Measurements from ENCODE around the gene LARP6. TPM values are rescaled to one million over a fixed set of nuclear protein-coding genes. Genes with fewer than 3 reads are reported as not detected.

Gene LARP6
- total and polyA plus RNA-seq, 2 donors from 2014 or later, result 21.0 to 62.8 TPM

DNA sequence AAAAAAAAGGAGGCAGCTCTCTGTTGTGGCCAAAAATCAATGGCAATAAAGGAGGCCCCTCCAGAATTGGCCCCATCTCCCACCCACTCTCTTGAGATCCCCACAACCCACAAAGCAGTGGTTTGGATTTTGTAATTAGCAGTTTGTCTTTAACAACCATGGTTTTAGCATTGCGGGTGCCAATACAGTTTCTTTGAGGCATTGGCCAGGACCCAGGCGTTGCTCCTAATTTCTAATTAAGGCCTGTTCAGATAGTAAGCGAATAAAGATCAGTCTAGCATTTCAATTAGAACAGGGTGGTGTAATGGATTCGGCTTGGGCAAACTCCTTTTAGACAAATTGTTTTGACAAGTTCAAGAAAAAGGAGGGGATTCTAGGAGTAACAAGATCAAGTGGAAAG, 67.0 kb downstream of the LARP6 start:
- H3K4me3 ChIP-seq (ENCODE audit: low read length in 3 of 3), result no peak overlapping the region
- intact Hi-C loops (cut with DNase I), result no loop called here
- FAIRE-seq, result no peak
- H3K27me3 ChIP-seq (ENCODE audit: control insufficient read depth, insufficient read depth, low read length), result no peaks in the 10 kb centered on the region
- DNase-seq, result no peak
- no peaks in the 10 kb centered on the region for H3K36me3 ChIP-seq (ENCODE audit: control insufficient read depth in 2 of 3, insufficient read depth in 3 of 3, low read length in 3 of 3)
- no peak overlapping the region for H3K27ac ChIP-seq (ENCODE audit: low read depth in 2 of 2, low read length in 2 of 2)
- no peaks in the 10 kb centered on the region for H3K4me1 ChIP-seq (ENCODE audit: control insufficient read depth in 2 of 3, insufficient read depth in 2 of 3, low read depth in 1 of 3, low read length in 3 of 3)
- TF ChIP-seq, protein P1, sequence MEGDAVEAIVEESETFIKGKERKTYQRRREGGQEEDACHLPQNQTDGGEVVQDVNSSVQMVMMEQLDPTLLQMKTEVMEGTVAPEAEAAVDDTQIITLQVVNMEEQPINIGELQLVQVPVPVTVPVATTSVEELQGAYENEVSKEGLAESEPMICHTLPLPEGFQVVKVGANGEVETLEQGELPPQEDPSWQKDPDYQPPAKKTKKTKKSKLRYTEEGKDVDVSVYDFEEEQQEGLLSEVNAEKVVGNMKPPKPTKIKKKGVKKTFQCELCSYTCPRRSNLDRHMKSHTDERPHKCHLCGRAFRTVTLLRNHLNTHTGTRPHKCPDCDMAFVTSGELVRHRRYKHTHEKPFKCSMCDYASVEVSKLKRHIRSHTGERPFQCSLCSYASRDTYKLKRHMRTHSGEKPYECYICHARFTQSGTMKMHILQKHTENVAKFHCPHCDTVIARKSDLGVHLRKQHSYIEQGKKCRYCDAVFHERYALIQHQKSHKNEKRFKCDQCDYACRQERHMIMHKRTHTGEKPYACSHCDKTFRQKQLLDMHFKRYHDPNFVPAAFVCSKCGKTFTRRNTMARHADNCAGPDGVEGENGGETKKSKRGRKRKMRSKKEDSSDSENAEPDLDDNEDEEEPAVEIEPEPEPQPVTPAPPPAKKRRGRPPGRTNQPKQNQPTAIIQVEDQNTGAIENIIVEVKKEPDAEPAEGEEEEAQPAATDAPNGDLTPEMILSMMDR (IDR thresholded peaks at IDR 0.05; ENCODE audit: borderline replicate concordance, extremely low read depth, insufficient read depth), result no peak
- H3K9ac ChIP-seq (ENCODE audit: low read length in 3 of 3), result no peak overlapping the region
- no peaks in the 10 kb centered on the region for H3K9me3 ChIP-seq (ENCODE audit: control insufficient read depth in 2 of 3, insufficient read depth in 1 of 3, low read length in 3 of 3)

DNA sequence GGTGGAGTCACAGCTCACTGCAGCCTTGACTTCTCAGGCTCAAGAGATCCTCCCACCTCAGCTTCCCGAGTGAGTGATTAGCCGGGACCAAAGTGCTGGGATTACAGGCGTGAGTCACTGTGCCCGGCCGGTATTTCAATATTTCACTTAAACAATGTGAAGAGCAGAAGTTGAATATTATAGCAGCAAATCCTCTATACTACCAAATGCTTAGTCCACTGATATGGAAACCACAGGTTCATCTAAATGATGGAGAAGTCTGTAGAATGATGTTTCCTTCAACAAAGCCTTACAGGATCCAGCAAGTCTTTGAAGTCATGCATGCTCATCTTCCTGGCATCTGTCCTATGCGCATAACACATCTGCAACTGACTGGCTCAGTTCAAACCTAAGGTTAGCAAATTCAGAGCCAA, 70.3 kb downstream of the LARP6 start:
- peak in 3 of 5 donors; percentile 42 to 66 (median 60) for DNase-seq
- Histone ChIP-seq H3K27ac (ENCODE audit: low read depth in 2 of 2, low read length in 2 of 2) (no peak overlapping the region), H3K36me3 (ENCODE audit: control insufficient read depth in 2 of 3, insufficient read depth in 3 of 3, low read length in 3 of 3) (no peaks in the 10 kb centered on the region), H3K4me3 (ENCODE audit: low read length in 3 of 3) (no peak overlapping the region), H3K9me3 (ENCODE audit: control insufficient read depth in 2 of 3, insufficient read depth in 1 of 3, low read length in 3 of 3) (no peaks in the 10 kb centered on the region), H3K4me1 (ENCODE audit: control insufficient read depth in 2 of 3, insufficient read depth in 2 of 3, low read depth in 1 of 3, low read length in 3 of 3) (no peaks in the 10 kb centered on the region), H3K9ac (ENCODE audit: low read length in 3 of 3) (no peak overlapping the region), H3K27me3 (ENCODE audit: control insufficient read depth, insufficient read depth, low read length) (no peaks in the 10 kb centered on the region)
- no peak for FAIRE-seq
- TF ChIP-seq, protein P1 (IDR thresholded peaks at IDR 0.05; ENCODE audit: borderline replicate concordance, extremely low read depth, insufficient read depth), result no peak
- intact Hi-C loops (cut with DNase I), result no loop called here

DNA sequence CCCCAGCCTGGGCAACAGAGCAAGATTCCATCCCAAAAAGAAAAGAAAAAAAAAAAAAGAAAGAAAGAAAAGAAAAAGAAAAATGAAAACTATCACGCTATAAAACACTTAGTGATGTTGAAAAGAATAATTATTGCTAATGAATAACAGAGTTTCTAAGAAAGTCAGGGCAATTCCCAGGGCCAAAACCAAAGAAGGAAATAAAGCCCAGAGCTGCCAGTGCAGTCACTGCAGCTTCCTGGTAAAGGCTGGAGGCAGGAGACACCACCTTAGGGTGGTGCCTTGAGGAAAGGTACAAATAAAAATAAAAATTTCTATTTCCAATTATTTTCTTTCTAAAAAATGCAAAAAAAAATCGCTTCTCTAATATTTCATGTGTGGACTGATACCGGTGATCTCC, 70.9 kb downstream of the LARP6 start:
- Histone ChIP-seq H3K36me3 (ENCODE audit: control insufficient read depth in 2 of 3, insufficient read depth in 3 of 3, low read length in 3 of 3) (no peaks in the 10 kb centered on the region), H3K9ac (ENCODE audit: low read length in 3 of 3) (no peak overlapping the region), H3K27ac (ENCODE audit: low read depth in 2 of 2, low read length in 2 of 2) (no peak overlapping the region), H3K9me3 (ENCODE audit: control insufficient read depth in 2 of 3, insufficient read depth in 1 of 3, low read length in 3 of 3) (no peaks in the 10 kb centered on the region), H3K4me3 (ENCODE audit: low read length in 3 of 3) (no peak overlapping the region), H3K27me3 (ENCODE audit: control insufficient read depth, insufficient read depth, low read length) (no peaks in the 10 kb centered on the region), H3K4me1 (ENCODE audit: control insufficient read depth in 2 of 3, insufficient read depth in 2 of 3, low read depth in 1 of 3, low read length in 3 of 3) (no peaks in the 10 kb centered on the region)
- TF ChIP-seq, protein P1 (IDR thresholded peaks at IDR 0.05; ENCODE audit: borderline replicate concordance, extremely low read depth, insufficient read depth), result no peak
- intact Hi-C loops (cut with DNase I), result no loop called here
- DNase-seq, result no peak
- FAIRE-seq, result no peak

DNA sequence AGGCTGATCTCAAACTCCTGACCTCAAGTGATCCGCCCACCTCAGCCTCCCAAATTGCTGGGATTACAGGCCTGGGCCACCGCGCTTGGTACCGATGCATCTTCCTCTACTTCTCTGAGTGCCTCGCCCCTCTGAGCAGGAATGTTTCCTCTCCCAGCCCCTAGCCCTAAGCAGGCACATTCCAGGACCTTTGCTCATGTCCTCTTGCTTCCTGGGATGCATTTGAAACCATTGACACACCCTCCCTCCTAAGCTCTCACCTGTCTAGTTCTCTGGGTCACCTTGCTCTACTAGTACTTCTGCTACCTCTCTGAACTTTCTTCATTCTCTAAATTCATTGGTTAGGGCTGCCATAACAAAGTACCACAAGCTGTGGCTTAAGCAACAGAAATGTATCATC, 72.7 kb downstream of the LARP6 start:
- no peaks in the 10 kb centered on the region for H3K9me3 ChIP-seq (ENCODE audit: control insufficient read depth in 2 of 3, insufficient read depth in 1 of 3, low read length in 3 of 3)
- H3K9ac ChIP-seq (ENCODE audit: low read length in 3 of 3), result no peak overlapping the region
- intact Hi-C loops (cut with DNase I), result no loop called here
- no peaks in the 10 kb centered on the region for H3K36me3 ChIP-seq (ENCODE audit: control insufficient read depth in 2 of 3, insufficient read depth in 3 of 3, low read length in 3 of 3)
- no peaks in the 10 kb centered on the region for H3K4me1 ChIP-seq (ENCODE audit: control insufficient read depth in 2 of 3, insufficient read depth in 2 of 3, low read depth in 1 of 3, low read length in 3 of 3)
- H3K27ac ChIP-seq (ENCODE audit: low read depth in 2 of 2, low read length in 2 of 2), result no peak overlapping the region
- TF ChIP-seq, protein P1 (IDR thresholded peaks at IDR 0.05; ENCODE audit: borderline replicate concordance, extremely low read depth, insufficient read depth), result no peak
- no peak overlapping the region for H3K4me3 ChIP-seq (ENCODE audit: low read length in 3 of 3)
- FAIRE-seq (no peak), DNase-seq (no peak)
- no peaks in the 10 kb centered on the region for H3K27me3 ChIP-seq (ENCODE audit: control insufficient read depth, insufficient read depth, low read length)
